HG03521 (cell line): ENCODE results near the gene STPG3.
"Not testable (repeated sequence)": the region's sequence is repeated elsewhere in the genome, so short reads cannot be mapped to it uniquely, and the experiment has no call there.

ENCODE experiments used
- ATAC-seq: cut with Tn5 transposase; IDR thresholded peaks from one replicate; pipeline ENCODE4 v1.9.1; 2021; ENCODE audit warnings: mild to moderate bottlenecking, moderate library complexity; ENCODE audit not compliant: unreplicated experiment

STPG3 gene

GRCh38 chr9:137232510-137232909 is 18.6 kb upstream of the STPG3 start:
- ATAC-seq: no peak

- no peak for ATAC-seq
These were observed 17.7 kb upstream of the STPG3 start for GRCh38 chr9:137233143-137233980.

DNA sequence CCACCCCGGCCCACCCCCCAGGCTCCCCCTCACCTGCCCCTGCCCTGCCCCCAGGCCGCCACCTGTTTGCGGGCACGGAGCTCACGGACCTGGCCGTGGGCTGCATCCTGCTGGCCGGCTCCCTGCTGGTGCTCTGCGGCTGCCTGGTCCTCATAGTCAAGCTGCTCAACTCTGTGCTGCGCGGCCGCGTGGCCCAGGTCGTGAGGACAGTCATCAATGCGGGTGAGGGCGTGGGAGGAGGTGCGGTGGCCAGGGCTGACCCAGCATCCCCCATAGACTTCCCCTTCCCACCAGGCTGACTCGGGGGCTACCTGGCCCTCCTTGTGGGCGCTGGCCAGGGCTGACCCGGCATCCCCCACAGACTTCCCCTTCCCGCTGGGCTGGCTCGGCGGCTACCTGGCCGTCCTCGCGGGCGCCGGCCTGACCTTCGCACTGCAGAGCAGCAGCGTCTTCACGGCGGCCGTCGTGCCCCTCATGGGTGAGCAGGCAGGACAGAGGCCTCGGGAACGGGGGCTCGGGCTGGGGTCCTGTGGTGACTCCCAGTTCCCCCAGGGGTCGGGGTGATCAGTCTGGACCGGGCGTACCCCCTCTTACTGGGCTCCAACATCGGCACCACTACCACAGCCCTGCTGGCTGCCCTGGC is 16.9 kb upstream of the STPG3 start:
- ATAC-seq: no peak

- no peak for ATAC-seq
These were observed 16.2 kb upstream of the STPG3 start for GRCh38 chr9:137234758-137235423.

- no peak for ATAC-seq
These were observed 15.5 kb upstream of the STPG3 start for GRCh38 chr9:137235424-137236237.

GRCh38 chr9:137236238-137236935 is 14.7 kb upstream of the STPG3 start:
- no peak for ATAC-seq

- ATAC-seq: no peak
These were observed 14.1 kb upstream of the STPG3 start for GRCh38 chr9:137236936-137237421.

DNA sequence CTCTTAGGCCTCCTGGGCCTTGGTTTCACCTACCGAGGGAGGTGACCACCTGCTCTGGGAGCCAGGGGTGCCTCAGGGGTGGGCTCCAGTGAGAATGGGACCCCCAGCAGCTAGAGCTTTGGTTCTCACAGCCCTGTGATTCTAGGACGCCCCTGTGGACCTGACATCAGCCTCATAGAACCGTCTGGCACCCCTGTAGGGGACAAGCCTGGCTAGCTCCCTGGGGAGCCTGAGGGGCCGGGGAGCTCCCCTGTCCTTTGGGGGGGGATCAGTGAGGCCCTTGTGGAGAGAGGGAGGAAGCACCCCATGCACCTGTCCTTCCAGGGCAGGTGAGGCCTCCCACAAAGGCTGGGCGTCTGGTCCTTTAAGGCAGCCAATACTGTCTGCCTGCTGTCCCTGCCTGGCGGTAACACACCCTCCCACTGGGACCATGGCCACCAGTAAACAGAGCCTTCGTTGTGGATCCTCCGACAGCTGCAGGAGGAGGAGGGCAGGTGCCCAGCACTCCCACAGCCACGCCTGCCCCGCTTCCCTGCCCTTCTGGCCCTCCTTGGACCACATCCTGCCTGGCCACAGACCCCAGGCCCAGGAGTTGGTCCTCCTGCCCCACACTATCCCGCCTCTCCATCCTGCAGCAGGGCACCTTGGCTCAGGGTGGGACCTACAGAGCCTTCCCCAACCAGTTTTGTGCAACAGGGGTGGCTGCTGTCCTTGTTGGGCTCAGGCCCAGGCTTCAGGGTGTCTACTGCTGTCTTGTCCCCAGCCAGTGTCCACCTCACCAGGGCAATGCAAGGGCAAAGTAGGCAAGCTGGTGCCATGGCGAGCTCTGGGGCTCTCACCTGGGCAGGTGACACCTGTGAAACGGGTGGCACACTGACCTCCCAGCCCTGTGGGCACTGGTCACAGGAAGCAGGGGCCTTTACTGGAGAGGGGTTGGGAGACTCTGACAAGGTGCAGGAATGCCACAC is 13.0 kb upstream of the STPG3 start:
- ATAC-seq: no peak

- not testable (repeated sequence) for ATAC-seq
These were observed 11.4 kb upstream of the STPG3 start for GRCh38 chr9:137239541-137240200.

GRCh38 chr9:137240318-137240840 is 10.7 kb upstream of the STPG3 start:
- peak; percentile 21 for ATAC-seq

GRCh38 chr9:137240841-137241489 is 10.1 kb upstream of the STPG3 start, which contains the start of gene TUBB4B:
Gene TUBB4B, plus strand, starts transcription at chr9:137241287. Its CDS starts 74 bp downstream, at chr9:137241361.
- peak; percentile 72 for ATAC-seq

DNA sequence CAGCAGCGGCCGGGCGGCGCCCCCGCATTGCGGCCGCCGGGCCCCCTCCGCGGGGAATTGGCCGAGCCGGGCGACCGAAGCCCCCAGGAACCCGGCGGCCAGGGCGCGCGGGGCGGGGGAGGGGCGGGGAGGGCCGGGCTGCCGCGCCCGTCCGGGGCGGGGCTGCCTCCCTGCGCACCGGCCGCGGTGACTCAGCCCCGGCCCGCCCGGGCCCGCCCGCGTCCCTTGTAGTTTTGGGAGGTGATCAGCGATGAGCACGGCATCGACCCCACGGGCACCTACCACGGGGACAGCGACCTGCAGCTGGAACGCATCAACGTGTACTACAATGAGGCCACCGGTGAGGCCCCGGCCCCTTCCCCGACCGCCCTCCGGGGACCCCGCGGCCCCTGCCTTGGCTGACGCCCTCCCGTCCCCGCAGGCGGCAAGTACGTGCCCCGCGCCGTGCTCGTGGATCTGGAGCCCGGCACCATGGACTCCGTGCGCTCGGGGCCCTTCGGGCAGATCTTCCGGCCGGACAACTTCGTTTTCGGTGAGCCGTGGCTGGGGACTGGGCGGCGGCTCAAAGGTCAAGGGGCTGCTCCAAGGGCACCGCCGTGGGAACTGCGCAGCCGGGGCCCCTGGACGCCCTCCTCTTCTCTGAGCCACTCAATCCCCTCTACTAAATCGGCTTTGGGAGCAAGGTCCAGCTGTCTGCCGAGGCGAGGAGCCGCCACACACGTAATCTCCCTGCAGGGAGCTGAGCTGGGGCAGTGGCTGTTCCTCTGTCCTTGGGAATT is 9.4 kb upstream of the STPG3 start:
- peak; percentile 2 for ATAC-seq

- ATAC-seq: no peak
These were observed 8.6 kb upstream of the STPG3 start for GRCh38 chr9:137242269-137243203.

DNA sequence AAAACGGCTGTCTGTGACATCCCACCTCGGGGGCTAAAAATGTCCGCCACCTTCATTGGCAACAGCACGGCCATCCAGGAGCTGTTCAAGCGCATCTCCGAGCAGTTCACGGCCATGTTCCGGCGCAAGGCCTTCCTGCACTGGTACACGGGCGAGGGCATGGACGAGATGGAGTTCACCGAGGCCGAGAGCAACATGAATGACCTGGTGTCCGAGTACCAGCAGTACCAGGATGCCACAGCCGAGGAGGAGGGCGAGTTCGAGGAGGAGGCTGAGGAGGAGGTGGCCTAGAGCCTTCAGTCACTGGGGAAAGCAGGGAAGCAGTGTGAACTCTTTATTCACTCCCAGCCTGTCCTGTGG is 7.8 kb upstream of the STPG3 start:
- not testable (repeated sequence) for ATAC-seq

GRCh38 chr9:137243626-137244485 is 7.2 kb upstream of the STPG3 start:
- ATAC-seq: no peak
